HL-60/S4 (cell line): ENCODE results near the gene PRR5L.

ENCODE experiments used
- in situ Hi-C: fragments of 300-500 bp; cut with MboI; formaldehyde crosslinking; loops from 2 replicates; pipeline ENCODE4 v1.14.3; 2022; ENCODE audit warnings: low sequenced_read_pairs

The PRR5L gene

DNA sequence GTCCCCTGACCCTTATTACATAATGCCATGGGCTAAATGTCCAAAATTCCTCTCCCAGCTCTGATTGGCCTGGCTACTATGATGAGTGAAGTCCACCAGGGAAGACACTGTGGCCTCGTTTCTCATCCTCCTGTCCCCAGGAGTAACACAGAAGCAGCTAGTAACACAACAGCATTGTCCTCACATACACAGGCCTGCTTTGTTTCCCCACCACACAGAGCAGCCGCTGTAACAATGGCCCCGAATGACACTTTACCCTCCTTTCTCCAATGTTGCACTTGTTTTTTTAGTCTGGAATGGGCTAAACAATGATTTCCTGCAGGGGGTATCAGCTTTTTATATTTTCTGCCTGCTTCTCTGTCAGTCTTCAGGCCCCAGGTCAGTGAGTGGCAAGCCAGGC lies at the start of gene PRR5L:
Gene PRR5L, plus strand, starts transcription at position 363 of the 400 bp plus-strand sequence. CDS start 104,834 bp downstream, outside the sequence.
- in situ Hi-C loops, result loop anchor here (10.0 kb wide), 1 partner anchor 179 kb away; no protein-coding TSS in a partner anchor

- in situ Hi-C loops, result no loop called here
Measured at GRCh38 chr11:36247493-36247892, 48.6 kb upstream of the PRR5L start.

- in situ Hi-C loops, result no loop called here
Measured at GRCh38 chr11:36248436-36248835, 47.7 kb upstream of the PRR5L start.

DNA sequence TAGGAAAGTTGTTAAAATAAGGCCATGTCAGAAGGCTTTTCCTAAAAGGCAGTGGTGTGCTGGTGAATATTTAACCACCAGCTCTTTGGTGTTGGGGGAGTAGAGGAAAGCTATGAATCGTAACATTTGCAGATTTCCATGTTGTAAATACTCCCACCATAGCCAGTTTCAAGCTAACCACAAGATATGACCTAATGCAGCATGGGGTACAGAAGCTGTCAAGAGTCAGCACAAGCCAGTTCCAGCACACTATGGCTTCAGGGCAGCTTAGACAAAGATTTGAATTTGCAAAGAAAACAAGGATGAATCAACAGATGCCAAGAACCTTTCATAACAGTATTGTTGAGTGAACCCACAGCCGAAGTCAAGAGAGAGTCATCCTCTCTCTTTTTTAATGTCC lies 46.8 kb upstream of the PRR5L start:
- in situ Hi-C loops, result no loop called here

DNA sequence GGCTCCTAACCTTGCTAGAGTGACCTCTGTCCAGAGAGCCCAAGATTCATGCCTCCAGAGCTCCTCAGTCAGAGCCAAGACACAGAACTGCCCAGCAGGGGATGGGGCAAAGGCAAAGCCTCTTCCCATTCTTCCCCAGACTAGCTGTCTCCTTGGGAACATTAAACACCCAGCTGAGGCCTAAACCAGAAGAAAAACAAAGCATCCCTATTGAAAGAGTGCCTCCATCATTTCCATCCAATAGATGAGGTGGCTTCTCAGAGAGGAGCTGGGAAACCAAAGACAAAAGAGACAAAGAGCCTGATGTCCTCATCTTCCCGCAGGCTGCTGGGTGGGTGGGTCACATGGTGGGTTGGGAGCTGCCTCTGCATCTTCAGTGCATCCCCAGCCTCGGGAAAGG lies 44.3 kb upstream of the PRR5L start:
- in situ Hi-C loops, result loop anchor here (25.0 kb wide), 1 partner anchor 765 kb away; no protein-coding TSS in a partner anchor

GRCh38 chr11:36253238-36253637 lies 42.9 kb upstream of the PRR5L start:
- in situ Hi-C loops, result loop anchor here (25.0 kb wide), 1 partner anchor 766 kb away; no protein-coding TSS in a partner anchor

DNA sequence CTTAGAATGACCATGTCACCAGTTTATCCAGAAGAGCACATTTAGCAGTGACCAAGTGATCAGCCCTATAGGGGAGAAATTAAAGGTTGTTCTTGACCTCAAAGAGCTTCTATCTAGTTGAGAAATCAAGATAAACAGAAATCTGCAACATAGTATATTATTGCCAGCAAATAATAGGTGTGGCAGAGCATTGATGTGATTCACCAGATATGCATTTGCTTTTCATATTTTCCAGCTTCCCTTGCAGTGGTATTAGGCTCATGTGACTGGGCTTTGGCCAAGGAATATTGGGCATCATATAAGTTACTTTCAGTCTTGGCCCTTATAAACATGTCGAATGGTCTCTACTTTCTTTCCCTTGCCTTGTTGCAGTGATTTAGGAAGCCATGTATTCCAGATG lies 41.4 kb upstream of the PRR5L start:
- in situ Hi-C loops, result loop anchor here (25.0 kb wide), 1 partner anchor 767 kb away; no protein-coding TSS in a partner anchor

- in situ Hi-C loops, result loop anchor here (25.0 kb wide), 1 partner anchor 770 kb away; no protein-coding TSS in a partner anchor
Measured at GRCh38 chr11:36257351-36257750, 38.7 kb upstream of the PRR5L start.

- in situ Hi-C loops, result loop anchor here (25.0 kb wide), 1 partner anchor 772 kb away; no protein-coding TSS in a partner anchor
Measured at GRCh38 chr11:36258730-36259360, 37.2 kb upstream of the PRR5L start.

- in situ Hi-C loops, result loop anchor here (25.0 kb wide), 1 partner anchor 774 kb away; no protein-coding TSS in a partner anchor
Measured at GRCh38 chr11:36261094-36261493, 35.0 kb upstream of the PRR5L start.

DNA sequence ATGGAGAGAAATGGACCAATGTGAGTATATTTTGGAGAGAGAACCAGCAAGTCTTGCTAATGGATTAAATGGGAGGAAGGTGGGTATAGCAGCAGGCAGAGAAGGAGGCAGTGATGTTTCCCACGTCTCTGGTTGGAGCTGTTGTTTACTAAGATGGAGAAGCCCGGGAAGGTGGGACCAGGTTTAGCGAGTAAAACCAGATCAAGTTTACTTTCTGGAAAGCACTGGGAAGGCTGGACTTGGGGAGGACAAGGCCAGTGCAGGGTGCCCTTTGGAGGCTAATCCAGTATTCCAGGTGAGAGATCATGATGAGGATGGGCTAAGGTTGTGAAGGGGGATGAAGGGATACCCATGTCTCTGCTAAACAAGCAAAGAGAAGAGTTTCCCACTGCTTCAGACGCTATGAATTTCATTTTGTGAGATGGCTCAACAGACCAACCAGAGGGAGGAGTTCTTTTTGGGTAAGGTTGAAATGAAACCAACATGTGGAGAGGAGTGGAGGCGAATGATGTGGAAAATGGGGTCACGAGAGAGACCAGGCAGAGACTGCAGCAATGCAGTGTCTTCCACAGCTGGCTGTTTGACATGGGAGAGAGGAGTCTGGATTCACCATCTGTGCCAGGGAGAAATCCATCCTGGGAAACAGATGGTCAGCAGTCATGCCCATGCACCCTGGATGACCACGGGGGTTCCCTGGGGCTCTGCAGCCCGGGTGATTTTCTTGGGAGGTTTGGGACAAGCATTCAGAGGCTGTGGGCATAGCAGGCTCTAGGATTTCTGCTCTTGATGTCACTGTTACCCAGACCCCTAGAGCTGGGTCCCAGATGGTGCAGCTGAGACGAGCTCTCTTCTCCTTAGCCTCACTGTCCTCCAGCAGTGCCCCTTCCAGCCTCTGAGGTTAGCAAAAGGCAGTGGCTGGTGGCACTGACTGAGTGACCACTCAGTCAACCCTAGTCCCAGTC lies 31.8 kb upstream of the PRR5L start:
- in situ Hi-C loops, result loop anchor here (25.0 kb wide), 1 partner anchor 777 kb away; no protein-coding TSS in a partner anchor

- in situ Hi-C loops, result loop anchor here (25.0 kb wide), 1 partner anchor 778 kb away; no protein-coding TSS in a partner anchor
Measured at GRCh38 chr11:36264973-36265344, 31.1 kb upstream of the PRR5L start.

DNA sequence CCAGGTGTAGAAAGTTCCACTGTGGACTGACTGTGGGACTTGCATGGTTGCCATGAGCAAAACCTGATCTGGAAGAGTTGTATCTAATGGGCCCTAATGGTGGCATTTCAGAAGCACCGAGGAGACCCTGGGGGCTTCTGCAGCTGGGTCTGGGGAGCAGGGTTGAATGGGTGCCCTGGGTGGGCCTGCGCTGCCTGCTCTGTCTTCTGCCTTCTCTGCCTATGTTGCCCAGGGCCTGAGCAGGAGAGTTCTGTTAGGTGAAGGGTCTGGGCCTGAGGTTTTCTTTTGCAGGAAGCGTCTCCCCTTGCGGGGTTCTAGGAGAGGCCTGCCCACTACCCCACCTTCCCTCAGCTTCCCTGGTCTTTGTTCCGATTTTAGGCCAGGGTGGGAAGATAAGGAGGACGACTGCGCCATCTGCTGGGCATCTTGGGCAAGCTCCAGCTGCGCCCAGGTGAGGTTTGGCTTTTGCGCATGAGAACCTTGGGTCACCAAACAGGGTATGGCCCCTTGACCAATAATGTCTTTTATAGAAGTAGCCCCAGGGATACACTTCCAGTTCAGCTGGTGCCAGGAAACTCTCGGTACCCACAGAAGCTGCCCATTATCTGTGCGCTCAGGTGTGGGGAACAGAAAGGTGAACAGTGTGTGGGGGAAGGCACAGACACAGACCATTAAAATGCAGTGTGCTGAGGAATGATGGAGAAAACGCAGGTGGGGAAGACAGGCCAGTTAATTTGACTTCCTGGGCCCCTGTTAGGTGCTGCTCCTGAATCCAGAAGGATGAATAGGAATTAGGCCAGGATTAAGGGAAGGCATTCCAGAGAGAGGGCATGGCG lies 30.1 kb upstream of the PRR5L start:
- in situ Hi-C loops, result loop anchor here (25.0 kb wide), 1 partner anchor 779 kb away; no protein-coding TSS in a partner anchor

- in situ Hi-C loops, result loop anchor here (25.0 kb wide), 1 partner anchor 779 kb away; no protein-coding TSS in a partner anchor
Measured at GRCh38 chr11:36266767-36267166, 29.3 kb upstream of the PRR5L start.

DNA sequence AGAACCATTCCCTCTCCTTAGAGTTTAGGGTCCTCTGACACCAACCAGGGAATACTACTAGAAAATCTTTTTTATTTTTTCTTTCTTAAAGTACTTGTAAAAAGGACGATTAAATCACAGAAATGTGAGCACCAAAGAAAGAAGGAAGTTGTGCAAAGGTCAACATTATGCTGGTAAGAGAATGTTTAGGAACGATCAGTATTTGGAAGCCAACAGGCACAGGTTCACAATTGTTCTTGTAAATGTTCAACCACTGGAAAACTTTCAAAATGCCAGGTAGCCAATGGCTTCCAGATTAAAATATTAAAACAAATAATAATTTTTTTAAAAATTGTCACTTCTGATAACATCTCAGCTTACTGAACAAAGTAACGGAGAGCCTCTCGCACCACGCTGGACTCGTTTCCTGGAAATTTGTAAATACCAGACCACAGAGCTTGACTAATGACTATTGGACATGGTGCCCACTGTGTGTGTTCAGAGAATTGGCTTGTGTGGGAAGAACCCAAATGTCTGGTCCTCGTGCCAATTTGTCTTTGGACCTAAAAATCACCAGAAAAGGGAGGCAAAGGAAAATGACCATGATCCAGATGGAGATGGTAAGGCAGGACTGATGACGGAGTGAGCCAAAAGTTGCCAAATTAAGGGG lies 27.6 kb upstream of the PRR5L start:
- in situ Hi-C loops, result loop anchor here (25.0 kb wide), 1 partner anchor 781 kb away; no protein-coding TSS in a partner anchor

GRCh38 chr11:36270701-36271100 lies 25.4 kb upstream of the PRR5L start:
- in situ Hi-C loops, result loop anchor here (10.0 to 25.0 kb wide), 2 partner anchors 666 to 783 kb away; no protein-coding TSS in a partner anchor

- in situ Hi-C loops, result loop anchor here (10.0 to 25.0 kb wide), 2 partner anchors 667 to 785 kb away; no protein-coding TSS in a partner anchor
Measured at GRCh38 chr11:36271794-36272407, 24.2 kb upstream of the PRR5L start.

DNA sequence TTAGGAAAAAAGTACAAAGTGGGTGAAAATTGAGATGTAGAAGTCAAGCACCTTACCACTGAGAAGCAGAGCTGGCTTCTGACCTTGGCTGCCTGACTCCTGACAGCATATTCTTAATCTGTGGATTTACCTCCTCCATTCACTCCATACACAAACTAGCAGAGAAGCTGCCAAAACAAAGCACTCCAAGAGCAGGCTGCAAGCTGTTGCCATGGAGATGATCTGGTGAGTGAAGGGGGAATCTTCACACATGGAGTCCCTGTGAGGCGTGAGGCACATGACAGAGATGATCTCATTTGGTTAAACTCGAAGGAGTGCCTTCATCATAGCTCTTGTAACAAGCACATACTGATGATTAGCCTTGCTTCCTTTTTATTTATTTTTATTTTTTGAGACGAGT lies 23.0 kb upstream of the PRR5L start:
- in situ Hi-C loops, result loop anchor here (10.0 to 25.0 kb wide), 2 partner anchors 668 to 786 kb away; no protein-coding TSS in a partner anchor

DNA sequence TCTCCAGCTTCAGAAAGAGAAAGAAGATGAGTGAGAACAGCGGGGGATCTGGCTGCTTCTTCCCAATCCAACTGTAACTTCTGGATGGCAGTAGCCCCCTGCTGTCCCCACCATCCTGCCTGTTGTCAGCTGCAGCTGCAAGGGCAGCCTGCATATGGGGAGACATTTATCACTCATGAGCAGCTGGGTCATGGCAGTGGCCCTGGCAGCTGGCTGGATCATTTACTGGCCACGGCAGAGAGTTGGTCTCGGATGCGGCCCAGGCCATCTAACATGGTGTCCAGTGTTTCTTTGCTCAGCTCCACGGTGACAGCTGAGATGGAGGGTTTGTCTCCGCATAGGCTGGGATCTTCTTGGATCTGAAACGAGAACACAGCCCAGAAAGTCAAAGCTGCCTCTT lies 21.7 kb upstream of the PRR5L start:
- in situ Hi-C loops, result loop anchor here (10.0 to 25.0 kb wide), 2 partner anchors 670 to 787 kb away; no protein-coding TSS in a partner anchor
